ENCODE results near the gene H2AZ2. TPM values are rescaled to one million over a fixed set of nuclear protein-coding genes. Genes with fewer than 3 reads are reported as not detected.

Gene H2AZ2
- 202 TPM for polyA plus RNA-seq (2013, experiment 1 of 2)
- 200 TPM for polyA plus RNA-seq (2013, experiment 2 of 2)

DNA sequence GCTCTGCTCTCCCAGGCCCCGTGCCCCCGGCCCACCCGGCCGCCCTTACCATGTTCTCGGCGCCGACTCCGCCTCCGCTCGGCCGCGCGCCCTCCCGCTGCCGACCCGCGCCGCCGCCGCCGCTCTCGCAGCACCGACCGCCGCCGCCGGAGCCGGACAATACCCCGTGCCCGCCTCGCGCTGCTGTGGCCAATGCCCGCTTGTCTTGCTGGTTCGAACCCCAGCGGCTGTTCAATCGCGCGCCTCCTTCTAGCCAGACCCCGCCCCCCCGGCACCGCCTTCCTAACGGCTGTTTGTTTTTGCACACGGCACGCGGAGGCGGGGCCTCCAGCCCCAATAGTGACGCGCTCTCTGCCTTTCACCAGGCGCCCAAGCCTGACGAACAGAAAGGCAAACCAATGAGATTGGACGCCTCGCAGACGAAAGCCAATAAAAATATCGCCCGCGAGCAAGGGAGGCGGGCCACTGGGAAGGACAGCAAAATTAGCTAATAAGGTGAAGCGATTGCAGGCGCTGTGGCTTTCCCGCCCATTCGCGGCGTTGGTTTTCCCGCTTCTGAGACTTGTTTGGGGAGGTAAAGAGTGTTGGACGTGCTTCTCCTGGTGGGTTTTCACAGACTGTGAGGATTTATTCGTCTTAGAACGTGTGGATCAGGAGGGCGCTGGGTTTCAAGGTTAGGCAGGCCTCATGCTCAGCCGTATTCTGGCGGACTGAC is at the start of gene H2AZ2:
TSS of gene H2AZ2 (minus strand) at position 168 of the 715 bp plus-strand sequence. CDS start at position 52, 116 bp downstream.
- Histone ChIP-seq H3K27ac (ENCODE audit: low read depth, low read length) (peak within 1 kb of the TSS; percentile 98), H4K8ac (ENCODE audit: low read depth, low read length) (no peak within 1 kb of the TSS)
- no CpG with 5 or more reads among the region's 70 CpGs for WGBS (ENCODE audit: extremely low coverage, insufficient coverage, low lambda C conversion rate)

DNA sequence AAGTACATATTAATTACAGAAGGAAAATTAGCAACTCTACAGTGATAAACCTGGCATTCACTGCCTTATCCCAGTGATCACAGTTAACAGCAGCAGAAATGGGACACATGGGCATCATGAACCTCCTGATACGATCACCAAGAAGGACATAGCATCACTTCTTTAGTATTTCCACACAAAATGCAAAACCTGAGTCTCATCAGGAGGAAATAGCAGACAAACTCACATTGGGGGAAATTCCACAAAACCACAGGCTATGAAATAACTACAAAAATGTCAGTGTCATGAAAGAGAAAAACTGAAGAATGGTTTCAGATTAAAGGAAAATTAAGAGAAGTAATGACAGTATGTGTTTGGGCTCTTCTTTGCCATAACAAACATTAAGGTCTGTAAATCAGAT is 49.4 kb upstream of the H2AZ2 start:
- Histone ChIP-seq H4K5ac (ENCODE audit: low read length) (no peak overlapping the region), H3K27ac (ENCODE audit: low read depth, low read length) (no peak overlapping the region)
- no CpG with 5 or more reads among the region's 1 CpG for WGBS (ENCODE audit: extremely low coverage, insufficient coverage, low lambda C conversion rate)

More for the DNA sequence above, at the start of gene H2AZ2:
- Histone ChIP-seq H3K27me3 (ENCODE audit: insufficient read depth, low read length, poor library complexity) (no peaks in the 10 kb centered on the region), H3K79me2 (ENCODE audit: control insufficient read depth, insufficient read depth, low read length) (peaks cover 33% of the 10 kb centered on the region), H2BK120ac (ENCODE audit: low read depth, low read length) (no peak within 1 kb of the TSS), H3K4ac (ENCODE audit: low read depth, low read length) (peak within 1 kb of the TSS; percentile 94), H2BK15ac (replicated peaks; ENCODE audit: low read depth) (no peak within 1 kb of the TSS), H3K36me3 (ENCODE audit: control insufficient read depth, insufficient read depth, low read length) (no peaks in the 10 kb centered on the region), H3K23ac (ENCODE audit: low read length) (no peak within 1 kb of the TSS), H3K4me2 (ENCODE audit: low read length) (peak within 1 kb of the TSS; percentile 79), H3K4me3 (ENCODE audit: low read length) (peak within 1 kb of the TSS; percentile 95), H3K56ac (ENCODE audit: low read length) (peak within 1 kb of the TSS; percentile 99), H2AK5ac (ENCODE audit: low read length) (no peak within 1 kb of the TSS), H4K5ac (ENCODE audit: low read length) (peak within 1 kb of the TSS; percentile 79), H3K4me1 (ENCODE audit: control insufficient read depth, low read depth, low read length) (no peaks in the 10 kb centered on the region), H3K9ac (ENCODE audit: low read length) (peak within 1 kb of the TSS; percentile 99), H3K18ac (ENCODE audit: low read length) (peak within 1 kb of the TSS; percentile 95), H3K79me1 (ENCODE audit: low read length) (peaks cover 3% of the 10 kb centered on the region), H2BK5ac (ENCODE audit: low read length) (peak within 1 kb of the TSS; percentile 74)
- DNase-seq, result peak; percentile 100

GRCh38 chr7:44894888-44895580 is 47.1 kb upstream of the H2AZ2 start:
- Histone ChIP-seq H3K36me3 (ENCODE audit: control insufficient read depth, insufficient read depth, low read length) (no peaks in the 10 kb centered on the region), H3K23ac (ENCODE audit: low read length) (no peak overlapping the region), H2AK5ac (ENCODE audit: low read length) (no peak overlapping the region), H2BK120ac (ENCODE audit: low read depth, low read length) (no peak overlapping the region), H3K27me3 (ENCODE audit: insufficient read depth, low read length, poor library complexity) (no peaks in the 10 kb centered on the region), H4K8ac (ENCODE audit: low read depth, low read length) (no peak overlapping the region), H3K4me1 (ENCODE audit: control insufficient read depth, low read depth, low read length) (no peaks in the 10 kb centered on the region), H3K27ac (ENCODE audit: low read depth, low read length) (no peak overlapping the region), H4K5ac (ENCODE audit: low read length) (no peak overlapping the region), H3K56ac (ENCODE audit: low read length) (no peak overlapping the region), H2BK15ac (replicated peaks; ENCODE audit: low read depth) (no peak overlapping the region), H2BK5ac (ENCODE audit: low read length) (no peak overlapping the region), H3K9ac (ENCODE audit: low read length) (no peak overlapping the region), H3K4me3 (ENCODE audit: low read length) (no peak overlapping the region), H3K18ac (ENCODE audit: low read length) (no peak overlapping the region), H3K4ac (ENCODE audit: low read depth, low read length) (no peak overlapping the region), H3K79me2 (ENCODE audit: control insufficient read depth, insufficient read depth, low read length) (no peaks in the 10 kb centered on the region), H3K4me2 (ENCODE audit: low read length) (no peak overlapping the region), H3K79me1 (ENCODE audit: low read length) (no peaks in the 10 kb centered on the region)
- no peak for DNase-seq
- WGBS (ENCODE audit: extremely low coverage, insufficient coverage, low lambda C conversion rate), result no CpG with 5 or more reads among the region's 4 CpGs

More for the DNA sequence above, 49.4 kb upstream of the H2AZ2 start:
- no peak overlapping the region for H3K9ac ChIP-seq (ENCODE audit: low read length)
- H2BK120ac ChIP-seq (ENCODE audit: low read depth, low read length), result no peak overlapping the region
- no peaks in the 10 kb centered on the region for H3K4me1 ChIP-seq (ENCODE audit: control insufficient read depth, low read depth, low read length)
- no peak overlapping the region for H3K56ac ChIP-seq (ENCODE audit: low read length)
- H3K18ac ChIP-seq (ENCODE audit: low read length), result no peak overlapping the region
- no peak overlapping the region for H2BK5ac ChIP-seq (ENCODE audit: low read length)
- H3K4me2 ChIP-seq (ENCODE audit: low read length), result no peak overlapping the region
- no peaks in the 10 kb centered on the region for H3K27me3 ChIP-seq (ENCODE audit: insufficient read depth, low read length, poor library complexity)
- no peak for DNase-seq
- no peaks in the 10 kb centered on the region for H3K79me1 ChIP-seq (ENCODE audit: low read length)
- H3K36me3 ChIP-seq (ENCODE audit: control insufficient read depth, insufficient read depth, low read length), result no peaks in the 10 kb centered on the region
- H3K4me3 ChIP-seq (ENCODE audit: low read length), result no peak overlapping the region
- H3K23ac ChIP-seq (ENCODE audit: low read length), result no peak overlapping the region
- H3K79me2 ChIP-seq (ENCODE audit: control insufficient read depth, insufficient read depth, low read length), result no peaks in the 10 kb centered on the region
- no peak overlapping the region for H2AK5ac ChIP-seq (ENCODE audit: low read length)
- H3K4ac ChIP-seq (ENCODE audit: low read depth, low read length), result no peak overlapping the region
- no peak overlapping the region for H2BK15ac ChIP-seq (replicated peaks; ENCODE audit: low read depth)
- no peak overlapping the region for H4K8ac ChIP-seq (ENCODE audit: low read depth, low read length)

- Histone ChIP-seq H3K23ac (ENCODE audit: low read length) (no peak overlapping the region), H4K5ac (ENCODE audit: low read length) (no peak overlapping the region), H3K18ac (ENCODE audit: low read length) (no peak overlapping the region), H2BK120ac (ENCODE audit: low read depth, low read length) (no peak overlapping the region), H2BK15ac (replicated peaks; ENCODE audit: low read depth) (no peak overlapping the region), H3K79me2 (ENCODE audit: control insufficient read depth, insufficient read depth, low read length) (no peaks in the 10 kb centered on the region), H2AK5ac (ENCODE audit: low read length) (no peak overlapping the region), H3K56ac (ENCODE audit: low read length) (no peak overlapping the region), H3K27me3 (ENCODE audit: insufficient read depth, low read length, poor library complexity) (no peaks in the 10 kb centered on the region), H3K36me3 (ENCODE audit: control insufficient read depth, insufficient read depth, low read length) (no peaks in the 10 kb centered on the region), H3K4me3 (ENCODE audit: low read length) (no peak overlapping the region), H3K4me1 (ENCODE audit: control insufficient read depth, low read depth, low read length) (no peaks in the 10 kb centered on the region), H3K27ac (ENCODE audit: low read depth, low read length) (no peak overlapping the region), H3K4me2 (ENCODE audit: low read length) (no peak overlapping the region), H4K8ac (ENCODE audit: low read depth, low read length) (no peak overlapping the region), H3K79me1 (ENCODE audit: low read length) (no peaks in the 10 kb centered on the region), H2BK5ac (ENCODE audit: low read length) (no peak overlapping the region), H3K9ac (ENCODE audit: low read length) (no peak overlapping the region), H3K4ac (ENCODE audit: low read depth, low read length) (no peak overlapping the region)
- WGBS (ENCODE audit: extremely low coverage, insufficient coverage, low lambda C conversion rate), result no CpG with 5 or more reads among the region's 8 CpGs
- no peak for DNase-seq
These were observed 45.9 kb upstream of the H2AZ2 start for GRCh38 chr7:44893710-44894234.

GRCh38 chr7:44891791-44892190 is 43.9 kb upstream of the H2AZ2 start:
- H3K4me1 ChIP-seq (ENCODE audit: control insufficient read depth, low read depth, low read length), result no peaks in the 10 kb centered on the region
- WGBS (ENCODE audit: extremely low coverage, insufficient coverage, low lambda C conversion rate), result no CpG with 5 or more reads among the region's 1 CpG

More at GRCh38 chr7:44891791-44892190, 43.9 kb upstream of the H2AZ2 start:
- Histone ChIP-seq H3K27me3 (ENCODE audit: insufficient read depth, low read length, poor library complexity) (no peaks in the 10 kb centered on the region), H2BK5ac (ENCODE audit: low read length) (no peak overlapping the region), H4K5ac (ENCODE audit: low read length) (no peak overlapping the region), H4K8ac (ENCODE audit: low read depth, low read length) (no peak overlapping the region), H2BK120ac (ENCODE audit: low read depth, low read length) (no peak overlapping the region), H2BK15ac (replicated peaks; ENCODE audit: low read depth) (no peak overlapping the region), H3K18ac (ENCODE audit: low read length) (no peak overlapping the region), H3K23ac (ENCODE audit: low read length) (no peak overlapping the region), H3K79me1 (ENCODE audit: low read length) (no peaks in the 10 kb centered on the region), H3K36me3 (ENCODE audit: control insufficient read depth, insufficient read depth, low read length) (no peaks in the 10 kb centered on the region), H3K27ac (ENCODE audit: low read depth, low read length) (no peak overlapping the region), H3K4ac (ENCODE audit: low read depth, low read length) (no peak overlapping the region), H3K56ac (ENCODE audit: low read length) (no peak overlapping the region), H3K79me2 (ENCODE audit: control insufficient read depth, insufficient read depth, low read length) (no peaks in the 10 kb centered on the region), H3K4me2 (ENCODE audit: low read length) (no peak overlapping the region), H3K9ac (ENCODE audit: low read length) (no peak overlapping the region), H2AK5ac (ENCODE audit: low read length) (no peak overlapping the region), H3K4me3 (ENCODE audit: low read length) (no peak overlapping the region)
- no peak for DNase-seq
